Hepatocyte (in vitro differentiated cells): ENCODE measurements around the gene ACTL6A.

ENCODE experiments used
- EZH2 ChIP-seq: fragments of 200-600 bp; sonication (generic); IDR thresholded peaks from 2 replicates; pipeline ENCODE4 v1.6.1; 2016; ENCODE audit warnings: antibody characterized with exemption, mild to moderate bottlenecking, borderline replicate concordance
- EZH2phosphoT487 ChIP-seq: fragments of 200-600 bp; sonication (generic); IDR thresholded peaks from one replicate; pipeline ENCODE4 v1.6.1; 2018; ENCODE audit warnings: antibody characterized with exemption, mild to moderate bottlenecking, low read depth, moderate library complexity; ENCODE audit not compliant: unreplicated experiment, severe bottlenecking
- TF ChIP-seq, protein P1 (sequence below): fragments of 200-600 bp; sonication (generic); IDR thresholded peaks from 2 replicates; pipeline ENCODE4 v1.5.1; 2016; ENCODE audit warnings: antibody characterized with exemption, mild to moderate bottlenecking; ENCODE audit not compliant: poor library complexity

DNA sequence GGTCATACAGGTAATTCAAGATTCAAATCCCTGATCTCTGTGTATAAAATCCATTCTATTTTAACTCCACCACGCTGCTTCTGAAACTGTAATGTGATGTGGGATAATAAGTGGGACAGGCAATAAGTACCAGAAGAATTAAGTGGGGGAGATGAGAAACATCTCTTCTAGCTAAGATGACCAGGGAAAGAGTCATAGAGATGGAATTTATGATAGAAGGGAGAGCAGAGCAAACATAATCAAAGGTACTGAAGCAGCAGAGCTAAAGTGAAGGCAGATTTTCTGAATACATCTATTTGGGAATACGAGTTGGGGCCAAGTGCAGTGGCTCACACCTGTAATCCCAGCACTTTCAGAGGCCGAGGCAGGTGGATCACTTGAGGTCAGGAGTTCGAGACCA, 36.8 kb downstream of the ACTL6A start:
- TF ChIP-seq, protein P1, sequence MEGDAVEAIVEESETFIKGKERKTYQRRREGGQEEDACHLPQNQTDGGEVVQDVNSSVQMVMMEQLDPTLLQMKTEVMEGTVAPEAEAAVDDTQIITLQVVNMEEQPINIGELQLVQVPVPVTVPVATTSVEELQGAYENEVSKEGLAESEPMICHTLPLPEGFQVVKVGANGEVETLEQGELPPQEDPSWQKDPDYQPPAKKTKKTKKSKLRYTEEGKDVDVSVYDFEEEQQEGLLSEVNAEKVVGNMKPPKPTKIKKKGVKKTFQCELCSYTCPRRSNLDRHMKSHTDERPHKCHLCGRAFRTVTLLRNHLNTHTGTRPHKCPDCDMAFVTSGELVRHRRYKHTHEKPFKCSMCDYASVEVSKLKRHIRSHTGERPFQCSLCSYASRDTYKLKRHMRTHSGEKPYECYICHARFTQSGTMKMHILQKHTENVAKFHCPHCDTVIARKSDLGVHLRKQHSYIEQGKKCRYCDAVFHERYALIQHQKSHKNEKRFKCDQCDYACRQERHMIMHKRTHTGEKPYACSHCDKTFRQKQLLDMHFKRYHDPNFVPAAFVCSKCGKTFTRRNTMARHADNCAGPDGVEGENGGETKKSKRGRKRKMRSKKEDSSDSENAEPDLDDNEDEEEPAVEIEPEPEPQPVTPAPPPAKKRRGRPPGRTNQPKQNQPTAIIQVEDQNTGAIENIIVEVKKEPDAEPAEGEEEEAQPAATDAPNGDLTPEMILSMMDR: no peak
- TF ChIP-seq EZH2phosphoT487 (no peak), EZH2 (no peak)
